ENCODE data around the gene SPR.
A peak's percentile ranks its signal among the peaks of the same experiment; 100 is the strongest.

- TF ChIP-seq, protein P1, sequence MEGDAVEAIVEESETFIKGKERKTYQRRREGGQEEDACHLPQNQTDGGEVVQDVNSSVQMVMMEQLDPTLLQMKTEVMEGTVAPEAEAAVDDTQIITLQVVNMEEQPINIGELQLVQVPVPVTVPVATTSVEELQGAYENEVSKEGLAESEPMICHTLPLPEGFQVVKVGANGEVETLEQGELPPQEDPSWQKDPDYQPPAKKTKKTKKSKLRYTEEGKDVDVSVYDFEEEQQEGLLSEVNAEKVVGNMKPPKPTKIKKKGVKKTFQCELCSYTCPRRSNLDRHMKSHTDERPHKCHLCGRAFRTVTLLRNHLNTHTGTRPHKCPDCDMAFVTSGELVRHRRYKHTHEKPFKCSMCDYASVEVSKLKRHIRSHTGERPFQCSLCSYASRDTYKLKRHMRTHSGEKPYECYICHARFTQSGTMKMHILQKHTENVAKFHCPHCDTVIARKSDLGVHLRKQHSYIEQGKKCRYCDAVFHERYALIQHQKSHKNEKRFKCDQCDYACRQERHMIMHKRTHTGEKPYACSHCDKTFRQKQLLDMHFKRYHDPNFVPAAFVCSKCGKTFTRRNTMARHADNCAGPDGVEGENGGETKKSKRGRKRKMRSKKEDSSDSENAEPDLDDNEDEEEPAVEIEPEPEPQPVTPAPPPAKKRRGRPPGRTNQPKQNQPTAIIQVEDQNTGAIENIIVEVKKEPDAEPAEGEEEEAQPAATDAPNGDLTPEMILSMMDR (IDR thresholded peaks at IDR 0.05), result peak; percentile 76
- TF ChIP-seq EZH2 (IDR thresholded peaks at IDR 0.05; ENCODE audit: borderline replicate concordance, insufficient read depth, low read depth, low read length, poor library complexity, severe bottlenecking), result no peak
Measured at GRCh38 chr2:72887740-72888437, 681 bp downstream of the SPR start.

Data from B cell (primary cell).